GM18505 (cell line): ENCODE data around the gene HERC4.
"Not testable (repeated sequence)": the region's sequence is repeated elsewhere in the genome, so short reads cannot be mapped to it uniquely, and the experiment has no call there.

Source experiments
- ATAC-seq: cut with Tn5 transposase; IDR thresholded peaks from one replicate; pipeline ENCODE4 v1.9.1; 2021; ENCODE audit not compliant: unreplicated experiment
- POLR2A ChIP-seq: IDR thresholded peaks from 4 replicates; pipeline ENCODE4 v1.6.1; 2011; ENCODE audit warnings: borderline replicate concordance; ENCODE audit not compliant: insufficient read depth, insufficient read length; ENCODE audit errors: extremely low read depth

HERC4 gene

DNA sequence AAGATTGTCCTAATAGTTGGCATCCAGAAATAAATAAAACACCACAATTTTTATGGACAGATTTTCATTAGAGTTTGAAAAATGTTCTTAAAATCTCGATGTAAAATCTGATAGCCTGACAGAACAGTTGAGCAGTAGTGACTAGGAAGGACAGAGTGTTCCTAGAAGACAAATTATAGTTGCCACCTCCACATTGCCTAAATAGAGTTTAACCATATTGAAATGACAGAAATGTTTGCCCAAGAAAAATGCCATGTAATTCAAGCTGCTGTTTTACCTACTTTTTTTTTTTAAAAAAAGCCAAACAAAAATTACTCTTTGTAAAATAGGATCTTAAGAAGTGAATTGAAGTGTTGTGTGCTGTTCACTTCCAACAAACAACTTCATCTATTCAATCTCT, 8.9 kb upstream of the HERC4 start:
- no peak for TF ChIP-seq POLR2A
- ATAC-seq, result no peak

DNA sequence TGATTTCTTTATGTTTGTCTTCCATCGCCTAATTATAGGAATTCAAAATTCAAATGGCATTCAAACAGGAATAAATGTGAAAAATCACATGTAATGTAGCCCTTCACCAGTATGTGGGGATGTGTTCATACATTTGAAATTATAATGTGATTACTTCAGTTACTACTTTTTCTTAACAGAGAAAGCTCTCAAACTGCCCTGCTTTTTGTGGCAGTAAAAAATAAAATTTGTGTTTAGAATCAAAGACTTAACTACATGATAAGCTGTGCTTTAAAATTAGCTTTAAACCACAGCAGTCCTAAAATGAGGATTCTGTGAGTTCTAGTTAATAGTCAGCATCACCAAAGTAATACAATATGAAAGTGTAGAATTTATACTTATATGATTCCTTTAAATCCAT, 7.8 kb upstream of the HERC4 start:
- no peak for ATAC-seq
- TF ChIP-seq POLR2A, result no peak

DNA sequence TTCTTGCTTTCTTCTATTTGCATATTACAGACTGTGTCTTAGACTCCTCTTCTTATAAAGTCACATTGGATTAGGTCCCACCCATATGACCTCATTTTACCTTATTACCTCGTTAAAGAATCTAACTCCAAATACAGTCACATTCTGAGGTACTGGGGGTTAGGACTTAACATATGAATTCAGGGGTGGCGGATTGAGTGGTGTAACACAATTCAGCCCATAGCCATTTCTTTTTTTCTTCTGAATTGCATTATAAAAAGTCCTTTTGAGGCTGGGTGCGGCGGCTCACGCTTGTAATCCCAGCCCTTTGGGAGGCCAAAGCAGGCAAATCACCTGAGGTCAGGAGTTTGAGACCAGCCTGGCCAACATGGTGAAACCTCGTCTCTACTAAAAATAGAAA, 6.8 kb upstream of the HERC4 start:
- TF ChIP-seq POLR2A, result no peak
- ATAC-seq, result no peak

DNA sequence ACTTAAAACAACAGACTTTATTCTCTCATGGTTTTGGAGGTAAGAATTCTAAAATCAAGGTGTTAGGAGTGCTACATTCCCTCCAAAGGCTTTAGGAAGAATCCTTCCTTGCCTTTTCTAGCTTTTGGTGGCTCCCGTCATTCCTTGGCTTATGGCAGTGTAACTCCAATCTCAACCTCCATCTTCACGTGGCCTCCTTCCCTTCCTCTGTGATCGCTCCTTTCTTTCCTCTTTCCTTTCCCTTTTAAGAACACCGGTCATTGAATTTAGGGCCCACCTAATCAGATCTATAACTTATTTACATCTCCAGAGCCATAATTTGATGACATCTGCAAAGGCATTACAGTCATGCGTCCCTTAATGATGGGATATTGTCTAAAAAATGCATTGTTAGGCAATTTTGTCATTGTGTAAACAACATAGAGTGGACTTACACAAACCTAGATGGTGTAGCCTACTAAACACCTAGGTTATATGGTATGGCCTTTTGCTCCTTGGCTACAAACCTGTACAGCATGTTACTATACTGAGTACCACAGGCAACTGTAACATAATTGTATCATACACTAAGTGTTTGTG, 5.9 kb upstream of the HERC4 start:
- no peak for TF ChIP-seq POLR2A
- ATAC-seq, result no peak

DNA sequence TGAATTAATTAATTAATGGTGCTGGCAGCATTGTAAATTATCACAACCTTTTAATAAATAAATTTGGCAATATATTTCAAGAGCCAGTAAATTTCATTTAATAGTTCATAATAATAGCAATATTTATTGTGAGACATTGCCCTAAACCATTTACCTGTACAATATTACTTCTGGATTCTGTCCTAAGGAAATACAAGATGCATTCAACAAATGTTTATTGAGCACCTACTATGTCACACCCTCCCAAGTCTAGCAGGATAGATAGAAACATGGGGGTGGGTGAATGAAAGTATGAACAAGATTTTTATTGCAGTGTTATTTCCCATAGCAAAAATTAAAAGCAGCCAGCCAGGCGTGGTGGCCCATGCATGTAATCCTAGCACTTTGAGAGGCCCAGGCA, 4.4 kb upstream of the HERC4 start:
- no peak for TF ChIP-seq POLR2A
- ATAC-seq, result no peak

DNA sequence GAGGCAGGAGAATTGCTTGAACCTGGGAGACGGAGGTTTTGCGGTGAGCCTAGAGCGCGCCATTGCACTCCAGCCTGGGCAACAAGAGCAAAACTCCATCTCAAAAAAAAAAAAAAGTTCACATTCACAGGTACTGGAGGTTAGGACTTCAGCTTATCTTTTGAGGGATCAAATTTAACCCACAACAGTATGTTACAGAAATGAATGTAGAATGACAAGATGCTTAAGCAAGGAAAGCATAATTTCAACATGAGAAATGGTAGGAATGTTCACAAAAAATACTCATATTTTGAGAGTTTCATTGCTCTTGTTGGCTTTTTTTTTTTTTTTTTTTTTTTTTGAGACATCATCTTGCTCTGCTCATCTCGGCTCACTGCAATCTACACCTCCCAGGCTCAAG, 1.9 kb upstream of the HERC4 start:
- TF ChIP-seq POLR2A, result no peak
- ATAC-seq, result no peak

DNA sequence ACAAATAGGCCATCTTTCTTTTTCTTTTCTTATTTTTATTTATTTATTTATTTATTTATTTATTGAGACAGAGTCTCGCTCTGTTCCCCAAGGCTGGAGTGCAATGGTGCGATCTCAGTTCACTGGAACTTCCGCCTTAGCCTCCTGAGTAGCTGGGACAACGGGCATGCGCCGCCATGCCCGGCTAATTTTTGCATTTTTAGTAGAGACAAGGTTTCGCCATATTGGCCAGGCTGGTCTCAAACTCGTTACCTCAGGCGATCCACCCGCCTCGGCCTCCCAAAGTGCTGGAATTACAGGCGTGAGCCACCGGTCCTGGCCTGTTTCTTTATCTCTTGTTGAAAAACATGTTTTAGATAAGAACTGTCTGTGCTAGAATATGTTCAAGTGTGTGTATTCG, 998 bp upstream of the HERC4 start:
- not testable (repeated sequence) for ATAC-seq

DNA sequence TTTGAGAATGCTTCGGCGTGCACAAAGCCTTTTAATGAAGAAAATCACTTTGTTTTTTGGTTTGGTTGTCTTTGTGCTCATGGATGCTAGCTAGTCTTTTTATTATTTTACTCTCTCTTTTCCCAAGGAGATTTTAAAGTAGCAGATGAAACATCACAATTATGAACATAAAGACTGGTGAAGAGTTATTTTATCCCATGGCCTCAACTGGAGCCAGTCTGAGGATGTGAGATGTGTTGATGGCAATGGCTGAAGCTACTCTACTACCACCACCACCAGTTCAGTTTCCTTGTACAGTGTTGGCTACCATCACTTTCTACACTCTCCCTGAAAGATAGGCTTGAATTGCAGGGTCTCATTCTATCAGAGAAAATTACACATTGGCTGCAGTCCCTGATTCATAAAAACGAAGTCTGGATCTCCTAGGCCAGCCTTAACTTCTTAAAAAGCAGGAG, 494 bp upstream of the HERC4 start:
- TF ChIP-seq POLR2A, result no peak
- no peak for ATAC-seq

DNA sequence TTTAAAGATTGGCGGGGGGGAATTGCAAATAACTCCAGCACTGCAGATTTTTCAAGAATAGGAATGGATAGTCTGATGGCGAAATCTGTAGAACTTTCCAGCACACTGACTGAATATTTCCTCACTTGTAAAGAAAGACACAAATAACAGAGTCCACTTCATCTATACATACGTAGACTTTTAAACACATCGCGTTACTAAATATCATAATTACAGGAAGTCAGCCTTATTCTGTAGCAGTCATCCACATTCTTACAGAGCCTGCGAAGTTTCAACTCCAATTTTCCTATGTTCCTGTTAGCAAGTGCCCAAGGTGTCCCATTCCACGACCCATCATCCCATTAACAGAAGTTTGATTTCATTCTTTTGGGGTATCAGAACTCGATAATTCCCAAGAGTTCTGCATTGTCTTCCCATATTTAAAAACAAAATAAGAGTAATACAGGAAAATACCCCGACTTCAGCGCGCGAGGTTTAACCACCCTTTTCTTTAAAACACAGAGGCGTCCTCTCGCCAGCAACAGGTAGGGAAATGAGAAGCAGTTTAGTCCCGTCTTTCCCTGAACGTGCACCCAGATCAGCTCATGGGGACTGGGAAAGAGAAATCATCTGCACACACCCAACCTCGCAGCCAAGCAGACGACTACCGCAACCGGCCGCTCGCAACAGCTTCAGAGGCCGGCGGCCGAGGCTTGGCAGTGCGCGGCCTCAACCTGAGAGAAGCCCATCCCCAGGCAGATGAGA, 880 bp downstream of the HERC4 start:
- ATAC-seq, result no peak
- no peak for TF ChIP-seq POLR2A

DNA sequence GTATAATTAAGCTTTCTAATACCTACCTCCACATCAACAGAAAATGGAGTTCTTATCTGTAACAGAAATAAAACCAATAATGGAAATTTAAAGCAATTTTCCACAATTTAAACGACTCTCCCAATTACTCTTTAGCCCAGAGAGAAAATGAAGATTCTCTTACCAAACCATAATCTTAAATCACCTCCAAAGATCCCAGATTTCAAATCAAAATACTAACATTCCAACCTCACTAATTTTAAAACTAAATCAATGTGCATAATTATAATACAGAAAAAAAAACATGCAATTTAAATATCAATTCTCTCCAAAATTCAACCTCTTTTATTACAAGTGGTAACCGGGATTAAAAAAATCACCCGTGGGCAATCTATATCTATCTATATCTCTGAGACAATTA, 1.5 kb downstream of the HERC4 start:
- TF ChIP-seq POLR2A, result no peak
- ATAC-seq, result no peak

DNA sequence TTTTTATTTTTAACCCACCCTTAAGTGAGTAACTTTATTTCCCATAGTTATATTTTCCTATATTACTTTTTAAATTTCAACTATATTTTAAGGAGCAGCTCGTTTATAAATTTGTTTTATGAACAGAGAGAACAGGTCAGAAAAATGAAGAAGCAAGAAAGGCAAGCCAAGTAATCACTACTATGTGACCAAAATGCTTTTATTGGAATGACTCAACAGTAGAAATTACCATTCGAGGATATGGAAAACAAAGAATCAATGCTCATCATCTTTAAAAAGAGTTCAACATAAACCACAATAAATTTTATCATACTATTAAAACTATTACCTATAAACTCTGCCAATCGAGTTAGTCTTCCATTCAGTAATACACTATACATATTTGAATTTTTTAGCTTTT, 7.6 kb downstream of the HERC4 start:
- no peak for TF ChIP-seq POLR2A
- ATAC-seq, result no peak

DNA sequence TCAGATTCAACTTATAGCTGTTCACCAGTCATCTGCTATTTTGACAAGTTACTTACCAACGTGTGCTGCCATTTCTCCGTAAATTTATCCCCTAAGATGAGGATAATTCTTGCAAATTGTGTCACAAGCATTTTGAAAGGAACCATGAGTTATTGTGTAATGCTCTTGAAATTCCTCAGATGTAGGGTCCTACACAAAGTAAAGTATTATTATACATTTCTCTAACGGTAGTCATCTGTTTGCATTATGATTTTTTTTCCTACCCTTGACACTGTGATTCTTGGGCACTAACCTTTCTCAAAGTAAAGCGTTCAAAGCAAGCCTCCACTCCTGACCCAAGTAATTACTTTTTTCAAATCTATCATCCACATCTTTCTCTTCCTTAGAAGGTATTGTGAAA, 8.1 kb downstream of the HERC4 start:
- no peak for ATAC-seq
- no peak for TF ChIP-seq POLR2A

DNA sequence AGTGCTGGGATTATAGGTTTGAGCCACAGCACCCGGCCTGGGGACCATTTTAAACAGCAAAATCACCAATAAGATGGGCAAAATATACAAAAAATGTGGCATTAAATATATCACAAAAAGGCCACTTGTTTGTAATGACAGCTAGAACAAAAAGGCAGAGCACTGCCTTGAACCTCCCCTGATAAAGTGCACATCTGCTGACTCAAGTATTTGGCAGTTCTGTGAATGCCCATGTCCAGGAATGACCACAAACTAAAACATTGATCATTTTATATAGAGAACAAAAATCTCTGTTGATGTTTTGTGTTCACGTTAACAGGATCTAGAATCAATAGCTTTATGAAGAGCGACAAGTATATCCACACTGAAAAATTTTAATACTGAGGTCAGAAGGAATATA, 21.5 kb downstream of the HERC4 start:
- ATAC-seq, result no peak
- TF ChIP-seq POLR2A, result no peak

DNA sequence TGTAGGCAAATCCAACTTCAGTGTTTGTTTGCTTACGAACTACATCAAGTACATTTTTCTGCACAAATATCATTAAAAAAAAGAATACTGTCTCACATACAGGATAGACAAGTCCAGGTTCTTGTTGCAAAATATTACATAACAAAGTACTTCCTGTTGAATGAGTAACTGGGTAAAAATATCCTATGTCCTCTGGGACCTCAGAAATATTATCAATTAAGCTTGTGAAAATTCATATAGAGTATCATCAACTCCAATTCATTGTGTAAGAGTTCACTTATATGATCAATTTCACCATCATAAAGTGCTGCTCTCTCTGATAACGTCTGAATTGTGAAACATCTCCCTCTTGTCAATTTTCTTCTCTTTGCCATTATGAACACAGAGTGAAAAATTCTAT, 22.6 kb downstream of the HERC4 start:
- TF ChIP-seq POLR2A, result no peak
- ATAC-seq, result no peak

DNA sequence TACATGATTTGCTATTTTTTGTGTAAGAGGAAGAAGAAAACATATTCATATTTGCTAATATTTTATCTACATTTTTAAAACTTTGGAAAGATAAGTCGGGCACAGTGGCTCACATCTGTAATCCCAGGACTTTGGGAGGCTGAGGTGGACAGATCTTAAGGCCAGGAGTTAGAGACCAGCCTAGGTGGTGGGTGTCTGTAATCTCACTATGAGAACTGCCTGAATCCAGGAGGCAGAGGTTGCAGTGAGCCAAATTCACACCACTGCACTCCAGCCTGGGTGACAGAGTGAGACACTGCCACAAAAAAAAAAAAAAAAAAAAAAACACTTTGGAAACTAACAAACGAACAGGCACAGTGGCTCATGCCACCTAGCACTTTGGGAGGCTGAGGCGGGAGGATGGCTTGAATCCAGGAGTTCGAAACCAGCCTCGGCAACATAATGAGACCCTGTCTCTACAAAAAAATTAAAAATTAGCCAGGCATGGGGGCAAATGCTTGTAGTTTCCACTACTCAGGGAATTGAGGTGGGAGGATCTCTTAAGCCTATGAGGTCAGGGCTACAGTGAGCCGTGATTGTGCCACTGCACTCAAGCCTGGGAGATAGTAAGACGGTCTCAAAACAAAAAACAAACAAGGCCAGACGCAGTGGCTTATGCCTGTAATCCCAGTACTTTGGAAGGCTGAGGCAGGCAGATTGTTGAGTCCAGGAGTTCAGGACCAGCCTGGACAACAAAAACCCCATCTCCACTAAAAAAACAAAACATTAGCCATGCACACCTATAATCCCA, 25.6 kb downstream of the HERC4 start:
- no peak for TF ChIP-seq POLR2A
- no peak for ATAC-seq
